Glutamatergic neuron (in vitro differentiated cells): ENCODE data around the gene ANKMY1. TPM values are rescaled to one million over a fixed set of nuclear protein-coding genes. Genes with fewer than 3 reads are reported as not detected.

Source experiments
- DNase-seq: peaks from one replicate; pipeline ENCODE4 v3.0.0; 2022
- H3K27ac Mint-ChIP-seq: one replicate; pipeline ENCODE4 v1.8.0; 2020; ENCODE audit warnings: mild to moderate bottlenecking, mixed read lengths, inconsistent platforms; ENCODE audit not compliant: unreplicated experiment
- H3K27me3 Mint-ChIP-seq: one replicate; pipeline ENCODE4 v1.8.0; 2020; ENCODE audit warnings: mild to moderate bottlenecking, moderate library complexity, mixed read lengths, inconsistent platforms; ENCODE audit not compliant: unreplicated experiment
- H3K36me3 Mint-ChIP-seq: one replicate; pipeline ENCODE4 v1.8.0; 2020; ENCODE audit warnings: mild to moderate bottlenecking, mixed read lengths, inconsistent platforms; ENCODE audit not compliant: unreplicated experiment
- H3K4me1 Mint-ChIP-seq: one replicate; pipeline ENCODE4 v1.8.0; 2020; ENCODE audit warnings: mild to moderate bottlenecking, low read depth, mixed read lengths, inconsistent platforms; ENCODE audit not compliant: unreplicated experiment
- H3K4me3 Mint-ChIP-seq: one replicate; pipeline ENCODE4 v1.8.0; 2020; ENCODE audit warnings: mild to moderate bottlenecking, mixed read lengths, inconsistent platforms; ENCODE audit not compliant: unreplicated experiment
- H3K9me3 Mint-ChIP-seq: one replicate; pipeline ENCODE4 v1.8.0; 2020; ENCODE audit warnings: mild to moderate bottlenecking, moderate library complexity, mixed read lengths, inconsistent platforms; ENCODE audit not compliant: unreplicated experiment
- total RNA-seq: library from RNA; stranded (reverse); fragmentation: NEBNext Ultra II Directional; extraction: Animal tissue kit (Norgen Biotek cat#: 25700); gene quantifications from one replicate; pipeline ENCODE4 v1.2.1, GENCODE V29; 2021; ENCODE audit not compliant: unreplicated experiment
- TF ChIP-seq, protein P1 (sequence below): fragments of 200-600 bp; sonication (generic); IDR thresholded peaks from one replicate; pipeline ENCODE4 v1.5.0; 2021; ENCODE audit not compliant: partially characterized antibody, unreplicated experiment

The ANKMY1 gene
- total RNA-seq, 1 donor from 2014 or later = 9.0 TPM

DNA sequence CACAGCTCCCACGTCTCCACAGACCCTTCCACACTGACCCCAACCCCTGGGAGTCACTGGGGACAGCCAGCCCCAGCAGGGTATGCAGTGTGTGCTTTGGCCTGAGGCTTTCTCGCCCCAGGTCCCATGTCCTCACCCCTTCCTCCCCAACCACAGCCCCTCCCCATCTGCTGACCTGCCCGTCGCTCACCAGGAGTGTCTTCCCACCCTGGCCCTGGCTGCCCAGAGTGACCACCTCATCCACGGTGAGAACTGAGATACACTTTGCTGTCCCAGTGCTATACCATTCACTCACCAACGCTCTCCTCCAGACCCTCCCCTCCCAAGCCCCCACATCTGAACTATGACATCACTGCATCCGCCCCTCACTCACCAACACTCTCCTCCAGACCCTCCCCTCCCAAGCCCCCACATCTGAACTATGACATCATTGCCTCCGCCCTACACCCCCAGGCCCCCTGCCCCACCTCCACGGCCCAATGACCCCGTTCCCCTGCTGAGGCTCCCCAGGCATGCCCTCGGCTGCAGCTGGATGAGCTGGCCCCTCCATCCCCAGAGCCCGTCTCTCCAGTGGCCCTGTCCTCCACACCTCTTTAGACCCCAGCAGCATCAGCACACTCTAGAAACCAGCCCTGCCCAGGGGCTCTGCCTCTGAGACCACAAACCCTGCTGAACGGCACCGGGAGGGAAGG lies 55.2 kb downstream of the ANKMY1 start:
- H3K9me3 Mint-ChIP-seq = peaks cover 3% of the 10 kb centered on the region
- DNase-seq = no peak
- no peaks in the 10 kb centered on the region for H3K4me1 Mint-ChIP-seq
- no peaks in the 10 kb centered on the region for H3K36me3 Mint-ChIP-seq
- no peaks in the 10 kb centered on the region for H3K27me3 Mint-ChIP-seq
- H3K4me3 Mint-ChIP-seq = no peak overlapping the region
- H3K27ac Mint-ChIP-seq = no peak overlapping the region
- TF ChIP-seq, protein P1, sequence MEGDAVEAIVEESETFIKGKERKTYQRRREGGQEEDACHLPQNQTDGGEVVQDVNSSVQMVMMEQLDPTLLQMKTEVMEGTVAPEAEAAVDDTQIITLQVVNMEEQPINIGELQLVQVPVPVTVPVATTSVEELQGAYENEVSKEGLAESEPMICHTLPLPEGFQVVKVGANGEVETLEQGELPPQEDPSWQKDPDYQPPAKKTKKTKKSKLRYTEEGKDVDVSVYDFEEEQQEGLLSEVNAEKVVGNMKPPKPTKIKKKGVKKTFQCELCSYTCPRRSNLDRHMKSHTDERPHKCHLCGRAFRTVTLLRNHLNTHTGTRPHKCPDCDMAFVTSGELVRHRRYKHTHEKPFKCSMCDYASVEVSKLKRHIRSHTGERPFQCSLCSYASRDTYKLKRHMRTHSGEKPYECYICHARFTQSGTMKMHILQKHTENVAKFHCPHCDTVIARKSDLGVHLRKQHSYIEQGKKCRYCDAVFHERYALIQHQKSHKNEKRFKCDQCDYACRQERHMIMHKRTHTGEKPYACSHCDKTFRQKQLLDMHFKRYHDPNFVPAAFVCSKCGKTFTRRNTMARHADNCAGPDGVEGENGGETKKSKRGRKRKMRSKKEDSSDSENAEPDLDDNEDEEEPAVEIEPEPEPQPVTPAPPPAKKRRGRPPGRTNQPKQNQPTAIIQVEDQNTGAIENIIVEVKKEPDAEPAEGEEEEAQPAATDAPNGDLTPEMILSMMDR = no peak

DNA sequence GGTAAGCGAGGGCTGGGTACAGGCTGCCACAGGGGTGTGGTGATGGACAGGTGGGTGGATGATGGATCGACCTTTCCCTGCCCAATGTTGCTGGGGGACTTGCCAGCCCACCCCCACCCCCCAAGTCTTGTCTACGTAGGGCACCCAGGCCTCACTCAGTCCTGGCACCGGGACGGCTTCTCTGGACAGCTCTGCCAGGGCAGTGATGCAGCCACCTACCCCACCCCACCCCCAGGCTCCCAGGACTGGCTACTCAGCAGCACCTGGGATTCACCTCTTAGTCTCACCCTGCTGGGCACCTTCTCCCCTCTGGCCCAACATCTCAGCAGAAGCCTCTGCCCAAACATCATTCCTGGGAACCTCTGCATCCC lies 55.7 kb downstream of the ANKMY1 start:
- DNase-seq = no peak
- TF ChIP-seq, protein P1 = no peak
- no peaks in the 10 kb centered on the region for H3K27me3 Mint-ChIP-seq
- H3K9me3 Mint-ChIP-seq = peaks cover 3% of the 10 kb centered on the region
- no peaks in the 10 kb centered on the region for H3K36me3 Mint-ChIP-seq
- no peak overlapping the region for H3K4me3 Mint-ChIP-seq
- no peaks in the 10 kb centered on the region for H3K4me1 Mint-ChIP-seq
- H3K27ac Mint-ChIP-seq = no peak overlapping the region

DNA sequence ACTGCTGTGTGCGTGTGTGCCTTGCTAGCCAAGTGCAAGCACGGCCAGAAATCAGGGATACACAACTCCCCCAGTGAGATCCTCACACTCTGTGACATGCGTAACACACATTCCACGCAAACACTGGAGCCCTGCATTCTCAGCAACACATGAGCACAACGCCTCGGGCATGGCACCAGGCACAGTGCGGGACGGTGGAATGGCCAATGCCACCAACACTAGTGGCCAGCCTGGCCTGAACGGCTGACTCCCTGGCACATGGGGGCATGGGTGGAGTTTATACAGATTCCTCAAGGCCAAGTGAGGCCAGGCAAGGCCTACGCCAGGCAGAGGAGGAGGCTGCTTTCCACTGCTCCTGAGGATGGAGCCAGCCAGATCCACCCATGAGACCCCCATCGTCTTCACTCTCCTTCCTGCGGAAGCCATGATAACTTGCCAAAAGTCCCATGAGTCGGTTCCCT lies 56.2 kb downstream of the ANKMY1 start:
- Mint-ChIP-seq H3K27me3 (no peaks in the 10 kb centered on the region), H3K4me3 (no peak overlapping the region), H3K36me3 (no peaks in the 10 kb centered on the region), H3K9me3 (peaks cover 3% of the 10 kb centered on the region), H3K4me1 (no peaks in the 10 kb centered on the region), H3K27ac (no peak overlapping the region)
- TF ChIP-seq, protein P1 = no peak
- no peak for DNase-seq

DNA sequence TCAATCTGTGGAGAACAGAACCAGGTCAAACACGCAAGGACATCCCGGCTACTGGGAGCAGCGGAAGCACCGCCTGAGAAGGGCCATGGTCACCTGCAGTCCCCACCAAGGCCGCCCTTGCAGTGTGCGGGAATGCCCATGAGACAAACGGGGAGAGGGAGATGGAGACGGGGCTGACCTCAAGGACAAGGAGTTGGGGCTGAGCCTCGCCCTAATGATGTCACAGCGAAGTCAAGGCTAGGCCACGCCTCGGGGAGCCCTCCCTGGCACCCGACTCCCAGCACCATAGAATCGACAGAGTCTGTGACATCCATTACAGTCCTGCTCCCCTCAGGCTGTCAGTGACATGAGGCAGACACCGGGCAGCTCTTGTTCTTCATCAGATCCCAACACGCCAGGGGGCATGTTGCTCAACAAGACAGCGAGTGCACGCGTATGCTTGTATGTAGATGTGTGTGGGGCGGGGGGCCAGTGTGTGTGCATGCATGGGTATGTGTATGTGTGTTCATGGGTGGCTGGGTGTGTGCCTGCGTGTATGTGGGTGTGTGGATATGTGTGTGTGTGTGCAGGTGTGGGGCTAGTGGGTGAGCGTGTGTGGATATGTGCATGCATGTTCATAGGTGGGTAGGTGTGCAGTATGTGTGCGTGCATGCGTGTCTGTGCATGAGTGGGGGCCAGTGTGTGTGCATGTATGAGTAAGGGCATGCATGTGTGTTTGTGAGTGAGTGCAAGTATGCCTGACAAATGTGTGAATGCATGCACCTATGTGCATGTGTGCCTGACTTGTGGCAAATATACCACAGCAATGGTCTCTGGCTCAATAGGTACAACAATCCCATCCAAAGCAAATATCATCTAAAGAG lies 57.0 kb downstream of the ANKMY1 start:
- Mint-ChIP-seq H3K27me3 (no peaks in the 10 kb centered on the region), H3K27ac (no peak overlapping the region), H3K36me3 (peaks cover 6% of the 10 kb centered on the region), H3K9me3 (peaks cover 3% of the 10 kb centered on the region), H3K4me3 (no peak overlapping the region), H3K4me1 (no peaks in the 10 kb centered on the region)
- no peak for DNase-seq
- TF ChIP-seq, protein P1 = no peak
